Kidney glomerular epithelial cell (primary cell): Measurements from ENCODE around the gene MVP.
A peak's percentile ranks its signal among the peaks of the same experiment; 100 is the strongest.
"Not testable (repeated sequence)": the region's sequence is repeated elsewhere in the genome, so short reads cannot be mapped to it uniquely, and the experiment has no call there.

Experiments
- DNase-seq: peaks from one replicate; lab custom pipeline; 2025; lab: John Stamatoyannopoulos, UW

The MVP gene

DNA sequence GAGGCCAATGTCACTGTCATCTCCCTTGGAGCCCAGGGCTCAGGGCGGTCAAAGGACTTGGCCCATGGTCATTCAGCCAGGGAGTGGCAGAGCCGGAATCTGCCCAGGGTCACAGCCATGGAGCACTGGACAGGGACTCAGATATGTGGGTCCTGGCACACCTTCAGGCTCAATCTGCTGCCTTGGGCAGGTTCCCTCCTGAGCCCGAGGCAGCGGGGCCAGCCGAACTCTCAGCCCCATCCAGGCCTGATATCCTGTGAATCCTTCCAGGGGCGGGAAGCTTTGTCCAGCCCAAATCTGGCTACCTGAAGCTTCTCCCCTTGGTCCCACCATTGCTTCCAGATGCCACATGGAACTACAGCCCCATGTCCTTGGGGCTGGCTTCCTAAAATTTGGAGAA lies 54.9 kb downstream of the MVP start:
- no peak for DNase-seq

DNA sequence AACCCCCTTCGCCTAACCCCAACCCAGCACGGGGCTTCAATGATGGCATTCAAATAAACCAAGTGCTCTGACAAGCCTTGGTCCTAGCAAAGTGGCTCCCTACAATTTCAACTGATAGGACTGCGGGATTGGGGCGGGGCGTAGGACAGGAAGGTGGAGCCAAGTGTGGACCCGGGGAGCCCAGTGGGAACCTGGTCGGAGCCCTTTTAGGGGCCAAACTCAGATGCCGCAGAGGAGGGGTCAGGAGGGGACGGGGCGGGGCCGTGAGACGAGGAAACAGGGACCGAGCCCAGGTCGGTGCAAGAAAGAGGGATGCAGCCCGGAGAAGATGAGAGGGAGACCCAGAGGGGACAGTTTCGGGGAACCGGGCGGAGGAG lies 55.9 kb downstream of the MVP start:
- DNase-seq = no peak

GRCh38 chr16:29876594-29877249 lies 56.5 kb downstream of the MVP start:
- DNase-seq = no peak

DNA sequence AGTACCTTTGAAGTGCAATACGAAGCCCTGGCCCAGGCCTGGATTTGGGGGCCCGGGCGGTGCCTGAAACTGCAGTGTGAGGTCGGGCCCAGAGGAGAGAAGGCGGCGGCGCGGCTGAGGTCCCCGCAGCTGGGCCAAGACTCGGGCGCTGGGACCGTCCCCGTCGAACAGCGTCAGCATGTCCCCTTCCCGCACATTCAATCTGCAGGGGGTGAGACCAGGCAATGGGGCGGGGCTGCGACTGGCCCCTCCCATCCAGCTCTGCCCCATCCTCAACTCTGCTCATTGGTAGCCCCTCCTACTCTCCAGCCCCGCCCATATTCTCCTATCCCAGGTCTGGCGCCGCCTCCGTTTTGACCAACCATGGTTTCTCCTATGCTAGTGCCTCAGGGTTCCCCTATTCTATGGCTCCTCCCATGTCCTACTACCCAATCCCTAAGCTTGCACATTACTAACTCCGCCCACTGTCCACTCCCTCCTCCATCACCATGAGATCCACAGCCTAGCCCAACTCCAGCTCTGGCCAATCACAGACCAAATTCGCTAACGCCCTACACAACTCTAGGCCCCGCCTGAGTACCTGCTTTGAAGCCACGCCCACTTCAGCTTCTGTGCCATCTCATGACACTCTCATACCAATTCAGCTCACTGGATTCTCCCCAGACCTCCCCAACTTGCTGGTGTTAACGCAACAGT lies 57.2 kb downstream of the MVP start:
- DNase-seq = peak; percentile 2

GRCh38 chr16:29878172-29878571 lies 57.9 kb downstream of the MVP start:
- DNase-seq = no peak

DNA sequence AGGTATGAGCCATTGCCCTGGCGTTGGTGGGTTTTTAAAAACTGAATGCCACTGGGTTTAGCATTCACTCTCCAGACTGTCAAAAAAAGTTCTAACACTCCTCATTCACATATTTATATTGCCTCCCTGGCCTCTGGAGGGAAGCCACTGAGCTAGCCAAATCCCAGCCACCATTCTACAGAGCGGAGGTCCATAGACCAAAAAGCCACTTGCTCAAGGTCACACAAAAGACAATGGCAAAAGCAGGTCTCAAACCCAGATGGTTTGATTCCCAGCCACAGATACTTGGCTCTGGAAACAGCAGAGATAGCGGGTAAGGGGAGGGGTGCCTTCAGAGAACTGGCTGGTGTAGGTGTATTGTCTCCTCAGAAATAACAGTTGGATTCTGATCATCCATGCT lies 60.8 kb downstream of the MVP start:
- no peak for DNase-seq

GRCh38 chr16:29883987-29884386 lies 63.7 kb downstream of the MVP start:
- no peak for DNase-seq

DNA sequence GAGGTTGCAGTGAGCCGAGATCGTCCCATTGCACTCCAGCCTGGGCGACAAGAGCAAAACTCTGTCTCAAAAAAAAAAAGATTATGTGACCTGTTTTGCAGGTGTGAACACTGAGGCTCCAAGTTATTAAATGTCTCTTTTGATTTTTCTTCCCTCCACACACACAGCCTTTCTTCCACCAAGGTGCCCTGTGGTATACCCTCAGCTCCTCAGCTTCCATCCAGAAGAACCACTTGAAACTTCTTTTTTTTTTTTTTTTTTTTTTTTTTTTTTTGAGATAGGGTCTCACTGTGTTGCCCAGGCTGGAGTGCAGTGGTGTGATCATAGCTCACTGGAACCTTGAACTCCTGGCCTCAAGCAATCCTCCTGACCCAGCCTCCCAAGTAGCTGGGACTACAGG lies 69.1 kb downstream of the MVP start:
- not testable (repeated sequence) for DNase-seq

- no peak for DNase-seq
Observed at GRCh38 chr16:29891525-29892457, 71.5 kb downstream of the MVP start.

GRCh38 chr16:29892458-29892813 lies 72.2 kb downstream of the MVP start:
- no peak for DNase-seq

DNA sequence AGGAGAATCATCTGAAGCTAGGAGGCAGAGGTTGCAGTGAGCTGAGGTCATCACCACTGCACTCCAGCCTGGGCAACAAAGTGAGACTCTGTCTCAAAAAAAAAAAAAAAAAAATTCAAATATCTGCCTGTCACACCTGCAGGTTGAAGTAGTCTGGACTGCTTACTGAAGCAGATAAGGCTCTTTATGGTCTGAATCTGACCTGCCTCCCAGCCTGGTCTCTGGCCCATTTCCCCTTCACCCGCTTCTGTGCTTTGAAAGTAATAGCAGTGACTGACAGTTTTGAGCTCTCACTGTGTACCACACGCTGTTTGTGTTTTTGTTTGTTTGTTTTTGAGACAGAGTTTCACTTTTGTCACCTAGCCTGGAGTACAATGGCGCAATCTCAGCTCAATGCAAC lies 73.3 kb downstream of the MVP start:
- DNase-seq = no peak

- DNase-seq = no peak
Observed at GRCh38 chr16:29894352-29894751, 74.1 kb downstream of the MVP start.

GRCh38 chr16:29896841-29897240 lies 76.6 kb downstream of the MVP start:
- no peak for DNase-seq

DNA sequence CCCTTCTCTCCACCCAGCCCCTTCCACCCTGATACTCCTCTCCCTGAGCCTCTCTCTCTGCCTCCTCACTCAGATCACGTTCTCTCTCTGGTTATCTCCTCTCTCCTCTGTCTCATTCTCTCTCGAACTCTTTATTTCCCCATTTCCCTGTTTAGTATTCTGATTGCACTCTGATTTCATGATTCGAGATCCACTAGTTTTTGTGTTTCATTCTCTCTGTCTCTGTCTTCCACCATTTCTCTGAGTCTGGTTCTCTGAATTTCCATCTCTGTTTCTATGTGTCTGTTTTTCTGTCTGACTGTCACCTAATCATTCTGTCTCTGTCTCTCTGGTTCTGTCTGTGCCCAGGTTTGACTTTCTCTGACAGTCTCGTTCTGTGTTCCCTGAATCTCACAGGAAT lies 77.1 kb downstream of the MVP start:
- DNase-seq = no peak
